Neutrophil (primary cell): Measurements from ENCODE around the gene SAP25.

Source experiments
- H3K27ac ChIP-seq: fragments of 200-600 bp; sonication (generic); 2 replicates; pipeline ENCODE4 v1.5.1; 2016; ENCODE audit warnings: mild to moderate bottlenecking, moderate library complexity
- H3K27me3 ChIP-seq: fragments of 200-600 bp; sonication (generic); 2 replicates; pipeline ENCODE4 v1.6.0; 2016; ENCODE audit warnings: mild to moderate bottlenecking
- H3K36me3 ChIP-seq: fragments of 200-600 bp; sonication (generic); 2 replicates; pipeline ENCODE4 v1.5.1; 2017
- H3K4me1 ChIP-seq, 2 experiments: fragments of 200-600 bp in 1 of 2; sonication (generic) in 1 of 2; 1 replicate in 1 of 2; 2 replicates in 1 of 2; pipeline versions ENCODE4 v1.5.1 to v1.6.1; 2013 to 2016; ENCODE audit warnings: low read depth in 1 of 2, low read length in 1 of 2, mild to moderate bottlenecking in 1 of 2, moderate library complexity in 1 of 2; ENCODE audit not compliant: control insufficient read depth in 1 of 2, insufficient read depth in 1 of 2
- H3K4me3 ChIP-seq, 2 experiments: fragments of 200-600 bp in 1 of 2; sonication (generic) in 1 of 2; 1 replicate in 1 of 2; 2 replicates in 1 of 2; pipeline ENCODE4 v1.5.1; 2013 to 2016; ENCODE audit warnings: low read depth in 1 of 2, low read length in 1 of 2, mild to moderate bottlenecking in 1 of 2, moderate library complexity in 1 of 2
- H3K9me3 ChIP-seq: fragments of 200-600 bp; sonication (generic); 2 replicates; pipeline ENCODE4 v1.5.1; 2016
- TF ChIP-seq, protein P1 (sequence below): fragments of 200-600 bp; sonication (generic); IDR thresholded peaks from 2 replicates; pipeline ENCODE4 v1.5.1; 2016; ENCODE audit warnings: antibody characterized with exemption

SAP25 gene

DNA sequence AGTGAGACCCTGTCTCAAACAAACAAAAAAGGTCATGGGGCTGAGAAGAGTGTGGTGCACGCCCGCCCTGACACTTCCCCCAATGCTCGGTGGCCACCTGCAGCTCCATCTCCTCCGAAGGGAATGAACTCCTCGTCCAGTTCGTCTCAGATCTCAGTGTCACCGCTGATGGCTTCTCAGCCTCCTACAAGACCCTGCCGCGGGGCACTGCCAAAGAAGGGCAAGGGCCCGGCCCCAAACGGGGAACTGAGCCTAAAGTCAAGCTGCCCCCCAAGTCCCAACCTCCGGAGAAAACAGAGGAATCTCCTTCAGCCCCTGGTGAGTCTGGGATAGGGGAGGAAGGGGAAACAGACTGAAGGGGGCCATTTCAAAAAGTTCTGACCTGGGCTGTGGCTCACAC, 32.6 kb upstream of the SAP25 start:
- Histone ChIP-seq H3K4me3 (no peak overlapping the region), H3K27me3 (peaks cover 71% of the 10 kb centered on the region), H3K4me1 (peaks cover 22 to 25% of the 10 kb centered on the region in 2 experiments), H3K9me3 (no peaks in the 10 kb centered on the region), H3K27ac (no peak overlapping the region), H3K36me3 (no peaks in the 10 kb centered on the region)
- TF ChIP-seq, protein P1, sequence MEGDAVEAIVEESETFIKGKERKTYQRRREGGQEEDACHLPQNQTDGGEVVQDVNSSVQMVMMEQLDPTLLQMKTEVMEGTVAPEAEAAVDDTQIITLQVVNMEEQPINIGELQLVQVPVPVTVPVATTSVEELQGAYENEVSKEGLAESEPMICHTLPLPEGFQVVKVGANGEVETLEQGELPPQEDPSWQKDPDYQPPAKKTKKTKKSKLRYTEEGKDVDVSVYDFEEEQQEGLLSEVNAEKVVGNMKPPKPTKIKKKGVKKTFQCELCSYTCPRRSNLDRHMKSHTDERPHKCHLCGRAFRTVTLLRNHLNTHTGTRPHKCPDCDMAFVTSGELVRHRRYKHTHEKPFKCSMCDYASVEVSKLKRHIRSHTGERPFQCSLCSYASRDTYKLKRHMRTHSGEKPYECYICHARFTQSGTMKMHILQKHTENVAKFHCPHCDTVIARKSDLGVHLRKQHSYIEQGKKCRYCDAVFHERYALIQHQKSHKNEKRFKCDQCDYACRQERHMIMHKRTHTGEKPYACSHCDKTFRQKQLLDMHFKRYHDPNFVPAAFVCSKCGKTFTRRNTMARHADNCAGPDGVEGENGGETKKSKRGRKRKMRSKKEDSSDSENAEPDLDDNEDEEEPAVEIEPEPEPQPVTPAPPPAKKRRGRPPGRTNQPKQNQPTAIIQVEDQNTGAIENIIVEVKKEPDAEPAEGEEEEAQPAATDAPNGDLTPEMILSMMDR = no peak

DNA sequence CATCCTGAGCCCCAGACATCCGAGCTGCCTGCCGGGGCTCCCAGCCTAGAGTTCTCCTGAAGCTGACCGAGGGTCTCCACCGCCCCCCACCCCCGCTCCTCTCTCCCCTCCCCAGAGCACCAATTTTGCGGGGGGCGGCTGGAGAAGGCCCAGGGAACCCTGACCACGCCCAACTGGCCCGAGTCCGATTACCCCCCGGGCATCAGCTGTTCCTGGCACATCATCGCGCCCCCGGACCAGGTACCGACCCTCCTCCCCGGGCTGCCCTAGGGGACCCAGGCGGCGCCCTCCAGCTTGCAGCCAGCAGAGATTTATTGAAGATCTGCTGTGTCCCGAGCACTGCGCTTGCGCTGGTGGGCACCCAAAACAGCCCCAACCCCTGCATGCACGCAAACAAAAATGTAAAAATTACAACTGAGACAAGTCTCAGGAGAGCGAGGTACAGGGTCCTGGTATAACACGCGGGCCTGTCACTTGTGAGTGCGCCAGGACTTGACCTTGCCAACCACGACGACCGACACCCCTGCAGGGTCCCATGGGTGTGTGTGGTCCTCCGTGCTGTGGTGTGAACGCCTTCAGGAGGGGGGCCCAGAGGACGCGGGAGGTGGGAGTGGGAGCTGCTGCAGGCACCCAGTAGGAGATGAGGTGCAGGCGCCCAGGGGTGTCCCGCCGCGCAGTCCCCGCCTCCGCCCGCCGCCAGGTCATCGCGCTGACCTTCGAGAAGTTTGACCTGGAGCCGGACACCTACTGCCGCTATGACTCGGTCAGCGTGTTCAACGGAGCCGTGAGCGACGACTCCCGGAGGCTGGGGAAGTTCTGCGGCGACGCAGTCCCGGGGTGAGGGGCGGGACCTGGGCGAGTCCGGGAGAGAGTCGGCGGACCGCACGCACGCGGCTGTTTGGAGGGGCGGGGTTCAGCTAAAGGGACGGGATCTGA, 31.5 kb upstream of the SAP25 start:
- Histone ChIP-seq H3K4me3 (peak overlapping the region; percentile 81 to 98), H3K4me1 (peaks cover 22 to 25% of the 10 kb centered on the region in 2 experiments), H3K9me3 (no peaks in the 10 kb centered on the region), H3K27ac (peak overlapping the region; percentile 57), H3K27me3 (peaks cover 81% of the 10 kb centered on the region), H3K36me3 (no peaks in the 10 kb centered on the region)
- TF ChIP-seq, protein P1 = no peak

DNA sequence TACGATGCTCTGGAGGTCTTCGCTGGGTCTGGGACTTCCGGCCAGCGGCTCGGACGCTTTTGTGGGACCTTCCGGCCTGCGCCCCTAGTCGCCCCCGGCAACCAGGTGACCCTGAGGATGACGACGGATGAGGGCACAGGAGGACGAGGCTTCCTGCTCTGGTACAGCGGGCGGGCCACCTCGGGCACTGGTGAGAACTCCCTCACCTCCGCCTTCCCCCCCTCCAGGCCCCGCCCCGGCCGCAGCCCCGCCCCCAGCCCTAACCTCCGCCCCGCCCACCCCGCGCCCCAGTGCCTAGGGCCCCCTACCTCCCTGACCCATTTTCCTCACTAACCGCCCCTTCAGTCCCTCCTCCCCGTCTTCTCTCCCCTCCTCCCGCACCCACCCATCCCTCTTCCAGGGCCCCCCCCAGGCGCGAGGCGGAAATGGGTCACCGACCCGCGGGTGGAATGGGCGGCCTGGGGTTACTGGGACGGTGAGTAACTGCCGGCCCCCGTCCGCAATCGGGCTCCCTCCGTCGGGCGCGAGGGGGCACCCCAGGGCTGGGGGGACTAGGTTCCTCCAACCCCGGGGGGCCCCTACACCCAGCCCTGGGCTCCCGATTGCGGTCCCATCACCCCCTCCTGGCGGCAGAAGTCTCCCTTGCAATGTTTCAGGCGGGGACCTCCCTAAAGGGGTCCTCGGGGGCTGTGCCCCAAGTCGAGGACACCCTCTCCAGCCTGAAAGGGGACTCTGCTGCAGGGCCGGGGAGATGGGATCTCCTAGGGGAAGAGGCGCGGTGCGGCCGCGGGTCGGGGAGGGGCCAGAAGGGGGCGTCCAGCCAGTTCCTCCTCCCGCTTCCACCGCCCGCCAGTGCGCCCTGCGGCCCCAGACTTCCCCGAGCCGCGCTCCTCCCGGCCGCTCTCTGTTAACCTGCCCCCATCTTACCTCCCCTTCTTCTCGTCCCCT, 30.6 kb upstream of the SAP25 start:
- Histone ChIP-seq H3K4me1 (peaks cover 22 to 25% of the 10 kb centered on the region in 2 experiments), H3K27me3 (peaks cover 81% of the 10 kb centered on the region), H3K36me3 (no peaks in the 10 kb centered on the region), H3K4me3 (peak overlapping the region; percentile 81 to 98), H3K9me3 (no peaks in the 10 kb centered on the region), H3K27ac (peak overlapping the region; percentile 57)
- TF ChIP-seq, protein P1 = peak; percentile 63

DNA sequence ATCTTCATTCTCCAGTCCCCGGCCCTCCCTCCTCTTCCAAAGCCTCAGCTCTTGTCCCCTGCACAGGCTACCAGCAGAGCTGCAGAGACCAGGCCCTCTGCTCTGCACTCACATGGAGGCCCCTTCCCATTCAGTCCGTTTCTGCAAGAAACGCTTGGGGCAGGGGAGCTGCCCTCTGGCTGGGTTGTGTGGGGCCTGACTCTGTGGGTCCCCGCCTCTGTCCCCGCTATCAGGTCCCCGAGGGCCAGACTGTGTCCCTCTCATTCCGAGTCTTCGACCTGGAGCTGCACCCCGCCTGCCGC, 30.0 kb upstream of the SAP25 start:
- peaks cover 79% of the 10 kb centered on the region for H3K27me3 ChIP-seq
- H3K27ac ChIP-seq = peak overlapping the region; percentile 57
- peaks cover 22 to 25% of the 10 kb centered on the region in 2 experiments for H3K4me1 ChIP-seq
- H3K36me3 ChIP-seq = no peaks in the 10 kb centered on the region
- TF ChIP-seq, protein P1 = no peak
- H3K4me3 ChIP-seq = peak overlapping the region; percentile 81 to 98
- H3K9me3 ChIP-seq = no peaks in the 10 kb centered on the region

DNA sequence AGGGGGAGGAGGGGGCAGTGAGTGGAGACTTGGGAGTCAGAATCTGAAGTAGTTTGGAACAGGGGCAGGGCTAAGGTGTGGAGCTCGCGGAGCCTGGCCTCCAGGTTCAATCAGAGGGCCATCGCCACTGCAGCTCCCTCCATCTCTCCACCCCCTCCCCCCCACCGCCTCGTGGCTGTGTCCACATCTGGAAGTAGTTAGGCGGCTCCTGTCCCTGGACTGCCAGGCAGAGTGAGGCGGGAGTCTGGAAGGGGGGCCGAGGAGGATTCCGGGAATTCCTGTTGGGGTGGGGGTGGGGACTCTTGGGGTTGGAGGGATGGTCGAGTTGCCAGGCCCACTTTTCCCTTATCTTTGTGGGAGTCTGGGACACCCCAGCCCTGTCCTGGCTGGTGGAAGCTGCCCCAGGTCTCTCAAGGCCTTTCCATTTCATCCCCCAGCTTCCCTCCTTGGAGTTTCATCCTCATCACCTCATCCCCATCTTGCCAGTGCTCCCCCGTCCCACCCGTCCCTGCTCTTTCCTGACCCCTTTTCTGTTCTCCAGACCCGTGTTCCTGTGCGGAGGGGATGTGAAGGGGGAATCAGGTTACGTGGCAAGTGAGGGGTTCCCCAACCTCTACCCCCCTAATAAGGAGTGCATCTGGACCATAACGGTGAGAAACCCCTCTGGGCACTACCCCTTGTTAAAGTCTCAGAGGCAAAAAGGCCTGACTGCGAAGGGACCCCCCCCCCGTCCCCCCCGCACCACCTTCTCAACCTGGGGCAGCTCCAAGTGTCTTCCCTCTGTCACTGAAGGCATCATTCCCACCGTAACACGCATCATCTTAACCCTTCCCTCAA, 29.4 kb upstream of the SAP25 start:
- Histone ChIP-seq H3K9me3 (no peaks in the 10 kb centered on the region), H3K4me1 (peaks cover 22 to 25% of the 10 kb centered on the region in 2 experiments), H3K27me3 (peaks cover 74% of the 10 kb centered on the region), H3K36me3 (no peaks in the 10 kb centered on the region), H3K4me3 (peak overlapping the region; percentile 81 to 98), H3K27ac (no peak overlapping the region)
- TF ChIP-seq, protein P1 = no peak
